Measurements from ENCODE around the gene PIGK. TPM values are rescaled to one million over a fixed set of nuclear protein-coding genes. Genes with fewer than 3 reads are reported as not detected.

PIGK gene
- total and polyA plus RNA-seq, 2 donors (not counting 3 experiments of a cell fraction or from before 2014, with no cell fraction given): 12.3 to 32.3 TPM

DNA sequence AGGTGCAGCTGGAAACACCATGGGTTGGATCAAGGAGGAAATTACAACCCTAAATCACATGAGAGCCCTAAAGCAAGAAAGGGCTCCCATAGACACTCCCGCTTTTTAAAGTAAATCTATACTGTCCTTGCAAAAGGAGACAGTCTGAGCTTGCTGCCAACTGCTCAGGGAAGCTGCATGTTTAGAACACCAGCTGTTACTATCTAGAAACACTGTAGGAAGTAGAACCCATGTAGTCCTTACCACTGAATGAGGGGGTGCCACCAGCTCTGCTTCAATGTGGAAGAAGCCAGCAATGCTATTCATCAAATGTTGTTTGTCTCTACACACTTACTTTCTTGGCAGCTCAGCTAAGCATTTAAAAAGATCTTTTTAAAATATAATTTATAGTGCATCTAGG is 79.8 kb downstream of the PIGK start:
- Histone ChIP-seq H3K4me3 (replicated peaks in 1 of 3; ENCODE audit: insufficient read depth in 1 of 3, low read depth in 1 of 3, low read length in 3 of 3) (no peak overlapping the region), H3K4me2 (ENCODE audit: insufficient read depth, low read length) (no peak overlapping the region), H3K27me3 (ENCODE audit: control insufficient read depth in 2 of 2, insufficient read depth in 2 of 2, low read length in 2 of 2) (no peaks in the 10 kb centered on the region), H2AFZ (ENCODE audit: low read depth, low read length) (no peak overlapping the region), H3K36me3 (ENCODE audit: control insufficient read depth in 2 of 2, extremely low read depth in 1 of 2, insufficient read depth in 2 of 2, low read length in 2 of 2) (no peaks in the 10 kb centered on the region), H3K9me1 (replicated peaks; ENCODE audit: control insufficient read depth, extremely low read depth, insufficient read depth, low read length) (no peaks in the 10 kb centered on the region), H3K9ac (replicated peaks; ENCODE audit: extremely low read depth, insufficient read depth, low read length) (no peak overlapping the region), H4K20me1 (replicated peaks; ENCODE audit: control insufficient read depth, extremely low read depth, insufficient read depth, low read length) (no peaks in the 10 kb centered on the region), H3K27ac (ENCODE audit: insufficient read depth, low read depth, low read length) (no peak overlapping the region), H3K4me1 (ENCODE audit: control insufficient read depth, extremely low read depth, insufficient read depth, low read length) (no peaks in the 10 kb centered on the region), H3K79me2 (ENCODE audit: control insufficient read depth, insufficient read depth, low read length) (no peaks in the 10 kb centered on the region), H3K9me3 (replicated peaks; ENCODE audit: control insufficient read depth, insufficient read depth, low read length) (no peaks in the 10 kb centered on the region)
- intact Hi-C loops (cut with micrococcal nuclease): no loop called here
- POLR2A ChIA-PET: no interaction called here
- no TSS peak for BruUV-seq (replicated peaks)
- TF ChIP-seq, protein P1, sequence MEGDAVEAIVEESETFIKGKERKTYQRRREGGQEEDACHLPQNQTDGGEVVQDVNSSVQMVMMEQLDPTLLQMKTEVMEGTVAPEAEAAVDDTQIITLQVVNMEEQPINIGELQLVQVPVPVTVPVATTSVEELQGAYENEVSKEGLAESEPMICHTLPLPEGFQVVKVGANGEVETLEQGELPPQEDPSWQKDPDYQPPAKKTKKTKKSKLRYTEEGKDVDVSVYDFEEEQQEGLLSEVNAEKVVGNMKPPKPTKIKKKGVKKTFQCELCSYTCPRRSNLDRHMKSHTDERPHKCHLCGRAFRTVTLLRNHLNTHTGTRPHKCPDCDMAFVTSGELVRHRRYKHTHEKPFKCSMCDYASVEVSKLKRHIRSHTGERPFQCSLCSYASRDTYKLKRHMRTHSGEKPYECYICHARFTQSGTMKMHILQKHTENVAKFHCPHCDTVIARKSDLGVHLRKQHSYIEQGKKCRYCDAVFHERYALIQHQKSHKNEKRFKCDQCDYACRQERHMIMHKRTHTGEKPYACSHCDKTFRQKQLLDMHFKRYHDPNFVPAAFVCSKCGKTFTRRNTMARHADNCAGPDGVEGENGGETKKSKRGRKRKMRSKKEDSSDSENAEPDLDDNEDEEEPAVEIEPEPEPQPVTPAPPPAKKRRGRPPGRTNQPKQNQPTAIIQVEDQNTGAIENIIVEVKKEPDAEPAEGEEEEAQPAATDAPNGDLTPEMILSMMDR (IDR thresholded peaks at IDR 0.05; ENCODE audit: extremely low read depth in 1 of 2, insufficient read depth in 1 of 2, low read depth in 1 of 2, low read length in 2 of 2): no peak
- no peak for TF ChIP-seq EZH2 (IDR thresholded peaks at IDR 0.05; ENCODE audit: borderline replicate concordance, low read depth, low read length, severe bottlenecking)
- TF ChIP-seq FOS (IDR thresholded peaks at IDR 0.05; ENCODE audit: borderline replicate concordance, insufficient read depth, low read length): no peak
- TF ChIP-seq POLR2AphosphoS5 (IDR thresholded peaks at IDR 0.05; ENCODE audit: insufficient read depth, low read depth, low read length): no peak
- TF ChIP-seq, protein P2, sequence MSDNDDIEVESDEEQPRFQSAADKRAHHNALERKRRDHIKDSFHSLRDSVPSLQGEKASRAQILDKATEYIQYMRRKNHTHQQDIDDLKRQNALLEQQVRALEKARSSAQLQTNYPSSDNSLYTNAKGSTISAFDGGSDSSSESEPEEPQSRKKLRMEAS (IDR thresholded peaks at IDR 0.05; ENCODE audit: insufficient read depth, insufficient read length): no peak
- no peak for TF ChIP-seq MYC (IDR thresholded peaks at IDR 0.05; ENCODE audit: low read depth, low read length)
- no peak for TF ChIP-seq GATA2 (IDR thresholded peaks at IDR 0.05; ENCODE audit: insufficient read depth, insufficient read length, low read depth, low read length)
- TF ChIP-seq JUN (IDR thresholded peaks at IDR 0.05; ENCODE audit: borderline replicate concordance, insufficient read depth, insufficient read length, low read depth): no peak
- TF ChIP-seq POLR2A (IDR thresholded peaks at IDR 0.05; ENCODE audit: low read depth, low read length): no peak
- FAIRE-seq (no peak), DNase-seq (ENCODE audit: low read depth, low spot score) (no peak)
- dilution Hi-C loops (cut with MboI; ENCODE audit: extremely low pct_ligation_motif_present, low sequenced_read_pairs): no loop called here
- CTCF ChIA-PET: interaction anchor here (6.6 kb wide), 1 partner anchor 985 kb away, joined by 63 read pairs; no protein-coding TSS in a partner anchor

Measured in endothelial cell of umbilical vein (primary cell).